Activated CD8-positive, alpha-beta memory T cell treated with anti-CD3 and anti-CD28 coated beads for 24 hours (primary cell): Measurements from ENCODE around the gene RRM2.
"Not testable (repeated sequence)": the region's sequence is repeated elsewhere in the genome, so short reads cannot be mapped to it uniquely, and the experiment has no call there.

Source experiments
- DNase-seq: peaks from one replicate; pipeline ENCODE4 v3.0.0-alpha.2; 2020

Gene RRM2

GRCh38 chr2:10135296-10136089 lies 13.0 kb downstream of the RRM2 start:
- DNase-seq = no peak

GRCh38 chr2:10136101-10136934 lies 13.8 kb downstream of the RRM2 start:
- no peak for DNase-seq

GRCh38 chr2:10137053-10137843 lies 14.7 kb downstream of the RRM2 start:
- no peak for DNase-seq

GRCh38 chr2:10139536-10139935 lies 17.0 kb downstream of the RRM2 start:
- DNase-seq = no peak

GRCh38 chr2:10140841-10141610 lies 18.5 kb downstream of the RRM2 start:
- no peak for DNase-seq

GRCh38 chr2:10141736-10142639 lies 19.4 kb downstream of the RRM2 start:
- no peak for DNase-seq

GRCh38 chr2:10142640-10142965 lies 20.1 kb downstream of the RRM2 start:
- DNase-seq = no peak

- DNase-seq = no peak
These were observed 22.4 kb downstream of the RRM2 start for GRCh38 chr2:10144771-10145518.

- DNase-seq = no peak
These were observed 23.2 kb downstream of the RRM2 start for GRCh38 chr2:10145519-10146357.

GRCh38 chr2:10146366-10147005 lies 23.9 kb downstream of the RRM2 start:
- DNase-seq = no peak

GRCh38 chr2:10147050-10147660 lies 24.6 kb downstream of the RRM2 start:
- not testable (repeated sequence) for DNase-seq

- no peak for DNase-seq
These were observed 25.7 kb downstream of the RRM2 start for GRCh38 chr2:10148268-10148667.

- no peak for DNase-seq
These were observed 27.1 kb downstream of the RRM2 start for GRCh38 chr2:10149635-10150034.

- DNase-seq = no peak
These were observed 27.9 kb downstream of the RRM2 start for GRCh38 chr2:10150436-10150835.

- no peak for DNase-seq
These were observed 28.9 kb downstream of the RRM2 start for GRCh38 chr2:10151462-10151861.

GRCh38 chr2:10157293-10157692 lies 34.8 kb downstream of the RRM2 start:
- DNase-seq = no peak

- no peak for DNase-seq
These were observed 36.1 kb downstream of the RRM2 start for GRCh38 chr2:10158681-10159080.

GRCh38 chr2:10159086-10159485 lies 36.5 kb downstream of the RRM2 start:
- DNase-seq = no peak

- no peak for DNase-seq
These were observed 37.1 kb downstream of the RRM2 start for GRCh38 chr2:10159581-10160131.
